HG03064 (cell line): Measurements from ENCODE around the gene MAP4K1.
A peak's percentile ranks its signal among the peaks of the same experiment; 100 is the strongest.
"Not testable (repeated sequence)": the region's sequence is repeated elsewhere in the genome, so short reads cannot be mapped to it uniquely, and the experiment has no call there.

Source experiments
- ATAC-seq: cut with Tn5 transposase; IDR thresholded peaks from one replicate; pipeline ENCODE4 v1.9.1; 2021; ENCODE audit warnings: low read depth; ENCODE audit not compliant: unreplicated experiment

MAP4K1 gene

DNA sequence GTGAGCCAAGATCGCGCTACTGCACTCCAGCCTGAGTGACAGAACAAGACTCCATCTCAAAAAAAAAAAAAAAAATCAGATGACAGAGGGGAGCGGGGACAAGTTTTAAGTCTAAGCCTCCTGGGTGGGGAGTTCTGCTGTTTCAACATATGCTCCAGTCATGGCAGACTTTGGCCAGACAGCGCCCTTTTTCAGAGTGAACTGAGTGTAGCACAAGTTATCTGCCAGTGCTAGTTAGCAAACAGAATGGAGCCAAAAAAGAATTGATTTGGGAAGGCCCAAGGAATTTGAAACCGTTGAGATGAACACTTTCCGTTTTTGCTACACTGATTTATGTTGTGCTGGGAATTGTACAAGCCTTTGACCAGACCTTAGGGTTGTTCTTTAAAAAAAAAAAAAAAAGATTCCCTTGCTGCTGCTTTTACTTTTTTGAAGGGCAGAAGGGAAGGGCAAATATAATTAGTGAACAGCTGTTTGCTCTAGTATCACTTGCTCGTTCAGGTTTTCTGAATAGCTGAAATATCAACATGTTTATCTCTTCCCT is 35.3 kb upstream of the MAP4K1 start:
- ATAC-seq, result no peak

GRCh38 chr19:38650911-38651584 is 33.3 kb upstream of the MAP4K1 start:
- no peak for ATAC-seq

DNA sequence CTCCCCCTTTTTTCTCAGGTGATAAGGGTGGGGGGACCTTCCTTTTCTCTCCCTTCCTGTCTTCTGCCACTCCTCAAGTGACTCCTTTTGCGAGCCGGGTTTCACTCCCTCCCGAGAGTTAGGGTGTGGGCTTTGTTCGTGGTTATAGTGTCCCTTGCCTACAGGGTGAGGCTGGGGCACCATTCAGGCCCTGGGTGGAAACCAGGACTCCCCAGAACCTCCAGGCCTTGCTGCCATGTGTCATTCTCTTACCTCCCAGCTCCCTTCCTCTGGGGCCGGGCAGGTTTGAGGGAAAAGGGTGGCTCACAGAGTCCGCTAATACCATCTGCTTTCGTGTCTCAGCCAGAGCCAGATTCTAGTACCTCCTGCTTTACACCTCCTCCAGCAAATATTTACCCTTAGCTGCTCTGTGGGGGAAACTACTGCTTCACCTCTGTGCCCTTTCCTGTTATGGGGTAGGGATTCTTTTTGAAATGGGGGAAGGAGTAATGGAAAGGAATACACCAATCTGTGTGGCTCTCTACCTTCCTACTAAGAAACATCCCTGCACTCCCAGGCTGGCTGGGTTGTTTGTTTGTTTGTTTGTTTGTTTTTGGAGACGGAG is 32.5 kb upstream of the MAP4K1 start:
- no peak for ATAC-seq

DNA sequence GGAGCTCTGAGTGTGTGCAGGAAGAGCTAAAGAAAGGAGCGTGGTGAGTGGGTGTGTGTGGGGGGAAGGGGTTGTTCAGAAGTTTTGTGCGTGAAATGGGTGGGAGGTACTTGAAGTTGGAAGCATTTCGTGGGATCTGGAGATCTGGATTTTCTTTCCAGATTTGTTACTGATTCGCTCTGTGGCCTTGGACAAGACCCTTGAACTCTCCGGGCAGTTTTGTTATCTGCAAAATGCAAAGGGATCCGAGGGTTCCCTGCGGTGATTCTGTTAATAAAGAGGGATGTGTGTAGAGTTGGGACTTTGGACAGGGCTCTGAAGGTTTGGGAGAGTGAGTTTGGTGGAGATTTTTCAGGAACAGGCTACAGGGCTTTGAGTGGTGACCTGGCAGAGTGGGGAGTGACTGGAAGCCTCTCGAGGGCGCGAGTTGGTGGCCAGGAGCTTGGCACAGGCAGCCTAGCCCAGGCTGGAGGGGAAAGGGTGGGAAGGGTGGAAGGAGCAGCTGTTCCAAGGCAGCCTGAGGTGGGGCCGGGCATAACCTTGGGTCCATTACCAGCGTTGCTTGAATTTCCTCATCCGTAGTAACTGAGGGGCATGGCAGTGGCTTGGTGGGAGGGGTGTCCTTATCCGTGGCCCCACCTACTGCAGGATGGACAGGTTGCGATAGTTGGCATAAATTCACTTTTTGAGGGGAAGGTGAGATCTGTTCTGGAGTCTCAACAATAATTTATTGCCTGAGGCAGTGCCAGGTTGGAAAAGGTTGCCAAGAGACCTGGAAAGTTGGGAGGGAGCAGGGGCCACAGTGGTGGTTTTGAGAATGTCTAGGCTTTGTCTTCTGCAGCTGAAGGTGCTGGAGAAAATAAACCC is 31.8 kb upstream of the MAP4K1 start:
- no peak for ATAC-seq

DNA sequence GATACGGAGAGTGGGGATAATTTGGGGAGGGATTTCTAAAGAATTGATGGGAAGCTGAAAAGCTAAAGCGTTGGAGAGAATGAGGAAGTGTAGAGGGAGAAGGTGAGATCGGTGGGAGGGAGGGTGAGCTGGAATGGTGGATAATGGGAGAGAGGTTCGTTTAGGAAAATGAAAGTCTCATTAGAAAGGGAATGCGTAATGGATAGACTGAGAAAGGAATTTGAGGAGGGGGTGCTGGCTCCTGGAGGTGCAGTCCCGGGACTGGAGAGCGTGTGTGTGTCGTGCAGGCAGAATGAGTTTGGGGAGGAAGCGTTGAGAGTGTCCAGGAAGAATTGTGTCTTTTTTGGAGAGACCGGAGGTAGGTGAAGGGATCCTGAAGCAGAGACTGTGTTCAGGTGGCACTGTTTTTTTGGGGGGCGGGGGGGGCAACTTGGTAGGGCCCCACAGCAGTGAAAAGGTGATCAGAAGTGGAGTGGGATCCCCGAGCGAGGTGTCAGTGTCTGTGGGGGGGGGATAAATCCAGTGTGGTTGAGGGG is 31.1 kb upstream of the MAP4K1 start:
- no peak for ATAC-seq

DNA sequence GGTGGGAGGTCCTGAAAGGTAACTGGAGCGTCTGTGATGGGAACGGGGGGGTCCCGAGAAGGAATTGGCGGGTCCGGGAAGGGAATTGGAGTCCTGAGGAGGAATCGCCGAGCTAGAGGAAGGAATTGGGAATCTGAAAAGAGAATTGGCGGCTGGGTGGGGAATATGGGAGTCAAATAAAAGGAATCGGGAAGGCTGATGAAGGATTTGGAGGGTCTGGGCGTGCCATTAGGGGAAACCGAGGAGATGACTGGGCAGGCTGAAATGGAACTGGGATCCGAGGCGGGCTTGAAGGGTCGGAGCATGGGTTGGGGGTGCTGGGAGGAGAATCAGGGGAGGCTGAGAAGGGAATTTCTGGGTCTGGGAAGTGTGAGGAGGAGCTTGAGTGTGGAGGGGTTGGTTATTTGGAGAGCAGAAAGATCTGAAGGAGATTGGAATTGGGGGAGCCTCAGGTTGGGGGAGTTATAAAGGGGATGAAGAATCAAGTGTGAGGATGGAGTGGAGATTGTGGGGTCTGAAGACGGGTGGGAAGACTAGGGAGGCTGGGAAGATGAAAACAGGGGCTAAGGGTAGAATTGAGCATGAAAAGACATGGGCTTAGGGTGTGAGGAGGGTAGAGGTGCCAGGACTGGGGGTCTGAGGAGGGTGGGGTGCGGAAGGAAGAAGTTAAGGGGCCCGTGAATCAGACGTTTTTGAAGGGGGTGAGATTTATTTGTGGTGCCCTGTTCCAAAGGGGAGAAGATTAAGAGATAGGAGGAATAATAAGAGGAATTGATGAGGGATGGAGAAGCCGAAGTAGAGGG is 30.4 kb upstream of the MAP4K1 start:
- ATAC-seq, result no peak

GRCh38 chr19:38647368-38647965 is 29.7 kb upstream of the MAP4K1 start, which contains the start of gene ACTN4:
Gene ACTN4 (plus strand): TSS chr19:38647649. CDS start chr19:38647746, 97 bp downstream.
- ATAC-seq, result peak; percentile 82

DNA sequence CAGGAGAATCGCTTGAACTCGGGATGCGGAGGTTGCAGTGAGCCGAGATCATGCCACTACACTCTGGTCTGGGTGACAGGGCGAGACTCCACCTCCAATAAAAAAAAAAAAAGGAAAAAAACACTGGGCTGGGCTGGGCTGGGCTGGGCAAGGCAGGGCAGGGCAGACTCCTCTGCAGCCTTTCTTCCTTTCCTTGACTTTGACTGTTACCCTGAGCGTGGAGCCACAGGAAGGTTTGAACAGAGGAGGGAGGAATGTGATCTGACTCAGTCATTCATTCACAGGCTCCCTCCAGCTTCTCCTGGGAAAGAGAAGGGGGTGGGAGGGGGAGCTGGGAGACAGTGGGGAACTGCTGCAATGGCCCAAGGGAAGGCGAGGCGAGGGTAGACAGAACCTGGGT is 27.0 kb upstream of the MAP4K1 start:
- ATAC-seq, result no peak

- ATAC-seq, result no peak
Observed at GRCh38 chr19:38642176-38642575, 24.4 kb upstream of the MAP4K1 start.

DNA sequence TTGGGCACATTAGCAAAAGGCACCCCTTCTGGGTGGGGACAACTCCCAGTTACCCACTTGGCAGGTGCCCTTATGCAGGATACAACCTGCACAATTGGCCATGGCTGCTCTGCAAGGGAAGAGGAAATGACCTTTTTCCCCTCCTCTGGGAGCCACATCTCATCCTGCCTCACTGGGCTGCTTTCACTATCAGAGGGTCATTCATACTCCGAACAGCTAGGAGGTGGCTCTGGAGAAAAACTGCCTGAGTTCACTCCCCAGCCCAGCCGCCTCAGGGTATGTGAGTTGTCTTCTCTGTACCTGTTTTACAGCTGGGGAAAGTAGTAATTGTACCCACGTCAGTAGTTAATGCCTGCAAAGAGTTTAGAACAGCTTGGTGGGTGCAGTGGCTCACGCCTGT is 22.6 kb upstream of the MAP4K1 start:
- ATAC-seq, result no peak

DNA sequence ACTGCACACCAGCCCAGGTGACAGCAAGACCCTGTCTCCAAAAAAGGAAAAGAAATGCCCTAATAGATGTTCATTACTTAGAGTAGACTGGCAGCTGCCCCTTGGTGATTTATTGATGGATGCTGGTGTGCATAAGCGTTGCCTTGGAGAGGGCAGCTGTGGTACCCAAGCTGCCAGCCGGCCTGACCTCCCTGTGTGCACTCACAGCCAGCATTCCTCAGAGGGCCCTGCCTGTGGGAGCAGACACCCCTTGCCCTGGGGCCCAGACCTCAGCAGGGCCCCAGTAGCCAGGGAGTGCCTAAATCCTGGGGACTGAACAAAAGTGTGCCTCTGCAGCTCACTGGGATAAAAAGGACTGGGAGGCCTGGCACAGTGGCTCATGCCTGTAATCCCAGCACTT is 21.9 kb upstream of the MAP4K1 start:
- ATAC-seq, result no peak

DNA sequence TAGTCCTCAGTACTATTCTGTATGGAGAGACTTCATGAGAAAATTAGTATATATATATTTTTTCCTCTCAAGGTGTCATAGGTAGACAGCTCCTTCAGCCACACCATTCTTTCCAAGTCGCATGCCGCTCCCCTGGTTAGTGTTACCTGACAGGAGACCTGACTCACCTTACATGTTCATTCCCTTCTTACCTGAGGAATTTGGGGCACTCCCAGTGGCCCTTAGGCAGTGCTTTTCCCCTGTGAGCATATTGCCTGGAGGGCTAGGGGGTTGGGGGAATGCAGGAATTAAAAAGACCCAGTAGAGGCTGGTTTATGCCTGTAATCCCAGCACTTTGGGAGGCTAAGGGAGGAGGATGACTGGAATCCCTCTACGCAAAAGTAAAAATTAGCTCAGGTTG is 20.7 kb upstream of the MAP4K1 start:
- ATAC-seq, result no peak

GRCh38 chr19:38635483-38636399 is 18.0 kb upstream of the MAP4K1 start:
- no peak for ATAC-seq

GRCh38 chr19:38634757-38635482 is 17.2 kb upstream of the MAP4K1 start:
- ATAC-seq, result no peak

- ATAC-seq, result no peak
Observed at GRCh38 chr19:38632476-38633213, 14.9 kb upstream of the MAP4K1 start.

GRCh38 chr19:38631811-38632475 is 14.2 kb upstream of the MAP4K1 start:
- not testable (repeated sequence) for ATAC-seq

GRCh38 chr19:38631301-38631700 is 13.5 kb upstream of the MAP4K1 start:
- ATAC-seq, result not testable (repeated sequence)
